HT1080 (cell line): ENCODE data around the gene TOX2. TPM values are rescaled to one million over a fixed set of nuclear protein-coding genes. Genes with fewer than 3 reads are reported as not detected.

Source experiments
- small RNA-seq: library from RNA; depleted of rRNA; stranded (forward); fragments of <200 nt; gene quantifications from one replicate; pipeline ENCODE3, GENCODE V24; 2014
- total RNA-seq: library from RNA; depleted of rRNA; stranded (reverse); fragments of >200 nt; shearing (Covaris generic); gene quantifications from 2 replicates; pipeline ENCODE4 v1.2.3, GENCODE V29; 2014; rRNA removed

Gene TOX2
- total RNA-seq, 1 experiment from 2014 or later: 8.3 TPM

Small RNA genes lying within 50 kb of the gene (small RNA-seq; reads per million reads assigned to genes)
- gene RN7SL443P: not detected

Other genes starting within 250 kb of the TOX2 start
- gene MYBL2, start 247.7 kb upstream of the TOX2 start, total RNA-seq: 29.7 and 40.4 TPM in 2 replicates
- not detected in 2 replicates for gene GTSF1L, start 187.8 kb upstream of the TOX2 start, total RNA-seq